ENCODE results near the gene PRDM15.

GRCh38 chr21:41815652-41816582 lies 63.2 kb downstream of the PRDM15 start:
- TF ChIP-seq, protein P1, sequence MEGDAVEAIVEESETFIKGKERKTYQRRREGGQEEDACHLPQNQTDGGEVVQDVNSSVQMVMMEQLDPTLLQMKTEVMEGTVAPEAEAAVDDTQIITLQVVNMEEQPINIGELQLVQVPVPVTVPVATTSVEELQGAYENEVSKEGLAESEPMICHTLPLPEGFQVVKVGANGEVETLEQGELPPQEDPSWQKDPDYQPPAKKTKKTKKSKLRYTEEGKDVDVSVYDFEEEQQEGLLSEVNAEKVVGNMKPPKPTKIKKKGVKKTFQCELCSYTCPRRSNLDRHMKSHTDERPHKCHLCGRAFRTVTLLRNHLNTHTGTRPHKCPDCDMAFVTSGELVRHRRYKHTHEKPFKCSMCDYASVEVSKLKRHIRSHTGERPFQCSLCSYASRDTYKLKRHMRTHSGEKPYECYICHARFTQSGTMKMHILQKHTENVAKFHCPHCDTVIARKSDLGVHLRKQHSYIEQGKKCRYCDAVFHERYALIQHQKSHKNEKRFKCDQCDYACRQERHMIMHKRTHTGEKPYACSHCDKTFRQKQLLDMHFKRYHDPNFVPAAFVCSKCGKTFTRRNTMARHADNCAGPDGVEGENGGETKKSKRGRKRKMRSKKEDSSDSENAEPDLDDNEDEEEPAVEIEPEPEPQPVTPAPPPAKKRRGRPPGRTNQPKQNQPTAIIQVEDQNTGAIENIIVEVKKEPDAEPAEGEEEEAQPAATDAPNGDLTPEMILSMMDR (IDR thresholded peaks at IDR 0.05; ENCODE audit: low read length) = no peak
- no peak for TF ChIP-seq EZH2 (optimal IDR thresholded peaks at IDR 0.05; ENCODE audit: low read depth, low read length)
- no peak for TF ChIP-seq EZH2phosphoT487 (IDR thresholded peaks at IDR 0.05; ENCODE audit: low read length)
